Nephron (organoid): ENCODE data around the gene METTL6.

Experiments
- H3K27ac Mint-ChIP-seq, 3 experiments: 2 replicates each; pipeline ENCODE4 v1.8.0; 2020; ENCODE audit warnings: mixed read lengths in 3 of 3, mild to moderate bottlenecking in 2 of 3, moderate library complexity in 1 of 3
- H3K27me3 Mint-ChIP-seq: 2 replicates; pipeline ENCODE4 v1.8.0; 2021; ENCODE audit warnings: low read depth, mild to moderate bottlenecking, moderate library complexity, mixed read lengths
- H3K36me3 Mint-ChIP-seq: 2 replicates; pipeline ENCODE4 v1.8.0; 2020; ENCODE audit warnings: low read depth, mixed read lengths
- H3K4me1 Mint-ChIP-seq: 2 replicates; pipeline ENCODE4 v1.8.0; 2020; ENCODE audit warnings: mixed read lengths
- H3K4me3 Mint-ChIP-seq, 3 experiments: 2 replicates each; pipeline ENCODE4 v1.8.0; 2020; ENCODE audit warnings: mild to moderate bottlenecking in 3 of 3, mixed read lengths in 3 of 3, moderate library complexity in 2 of 3
- H3K9me3 Mint-ChIP-seq: 2 replicates; pipeline ENCODE4 v1.8.0; 2020; ENCODE audit warnings: mixed read lengths
- TF ChIP-seq, protein P1 (sequence below), 3 experiments: fragments of 200-600 bp; sonication (generic); IDR thresholded peaks; one replicate each; pipeline ENCODE4 v1.5.0; 2021; ENCODE audit warnings: antibody characterized with exemption in 3 of 3; ENCODE audit not compliant: unreplicated experiment in 3 of 3

Gene METTL6

DNA sequence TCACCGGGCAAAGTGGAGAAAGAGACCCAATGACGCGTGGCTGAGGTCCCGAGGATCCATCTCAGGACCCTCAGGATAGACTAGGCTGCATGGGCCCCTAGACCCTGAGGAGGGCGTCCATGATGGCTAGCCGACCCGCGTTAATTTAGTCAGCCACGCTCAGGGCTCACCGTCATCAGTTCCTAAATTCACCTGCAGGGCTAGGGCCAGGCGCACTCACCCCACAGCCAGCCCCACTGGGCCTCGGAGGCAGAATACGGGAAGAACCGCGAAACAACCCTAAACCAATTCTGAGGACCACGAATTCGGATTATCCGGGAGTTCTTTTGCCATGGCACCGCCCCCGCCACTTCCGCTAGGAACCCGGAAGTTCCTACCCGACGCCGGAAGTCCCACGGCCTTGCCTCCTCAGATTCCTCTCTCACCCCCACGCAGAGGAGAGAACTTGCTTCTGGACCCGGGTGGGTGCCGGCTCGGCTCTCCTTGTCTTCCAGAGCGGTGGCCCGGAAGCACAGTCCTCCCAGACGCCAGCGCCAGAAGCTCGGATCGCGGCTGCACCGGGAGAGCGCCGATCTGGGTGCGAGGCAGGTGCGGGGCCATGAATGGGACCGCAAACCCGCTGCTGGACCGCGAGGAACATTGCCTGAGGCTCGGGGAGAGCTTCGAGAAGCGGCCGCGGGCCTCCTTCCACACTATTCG lies at the start of gene METTL6, which contains the start of gene EAF1:
Gene METTL6 (minus strand): TSS at position 363 of the 699 bp plus-strand sequence. CDS start 1,033 bp downstream, outside the sequence.
Gene EAF1 (plus strand): TSS at position 417 of the 699 bp plus-strand sequence. CDS start 182 bp downstream, at position 599.
- Mint-ChIP-seq H3K9me3 (no peaks in the 10 kb centered on the region), H3K27me3 (no peaks in the 10 kb centered on the region), H3K36me3 (peaks cover 25% of the 10 kb centered on the region), H3K4me3 (peak within 1 kb of the TSS; percentile 98 to 100 (median 99)), H3K4me1 (peaks cover 37% of the 10 kb centered on the region), H3K27ac (peak within 1 kb of the TSS; percentile 81 to 98 (median 95))
- TF ChIP-seq, protein P1, sequence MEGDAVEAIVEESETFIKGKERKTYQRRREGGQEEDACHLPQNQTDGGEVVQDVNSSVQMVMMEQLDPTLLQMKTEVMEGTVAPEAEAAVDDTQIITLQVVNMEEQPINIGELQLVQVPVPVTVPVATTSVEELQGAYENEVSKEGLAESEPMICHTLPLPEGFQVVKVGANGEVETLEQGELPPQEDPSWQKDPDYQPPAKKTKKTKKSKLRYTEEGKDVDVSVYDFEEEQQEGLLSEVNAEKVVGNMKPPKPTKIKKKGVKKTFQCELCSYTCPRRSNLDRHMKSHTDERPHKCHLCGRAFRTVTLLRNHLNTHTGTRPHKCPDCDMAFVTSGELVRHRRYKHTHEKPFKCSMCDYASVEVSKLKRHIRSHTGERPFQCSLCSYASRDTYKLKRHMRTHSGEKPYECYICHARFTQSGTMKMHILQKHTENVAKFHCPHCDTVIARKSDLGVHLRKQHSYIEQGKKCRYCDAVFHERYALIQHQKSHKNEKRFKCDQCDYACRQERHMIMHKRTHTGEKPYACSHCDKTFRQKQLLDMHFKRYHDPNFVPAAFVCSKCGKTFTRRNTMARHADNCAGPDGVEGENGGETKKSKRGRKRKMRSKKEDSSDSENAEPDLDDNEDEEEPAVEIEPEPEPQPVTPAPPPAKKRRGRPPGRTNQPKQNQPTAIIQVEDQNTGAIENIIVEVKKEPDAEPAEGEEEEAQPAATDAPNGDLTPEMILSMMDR (IDR thresholded peaks at IDR 0.05; ENCODE audit: unreplicated experiment in 3 of 3), result peak in 1 of 3 experiments; percentile 37

- no peaks in the 10 kb centered on the region for H3K36me3 Mint-ChIP-seq
- H3K27ac Mint-ChIP-seq, result no peak overlapping the region
- H3K27me3 Mint-ChIP-seq, result no peaks in the 10 kb centered on the region
- peaks cover 11% of the 10 kb centered on the region for H3K4me1 Mint-ChIP-seq
- no peak overlapping the region for H3K4me3 Mint-ChIP-seq
- peaks cover under 1% of the 10 kb centered on the region for H3K9me3 Mint-ChIP-seq
- TF ChIP-seq, protein P1 (IDR thresholded peaks at IDR 0.05; ENCODE audit: unreplicated experiment in 3 of 3), result no peak
These were observed 49.0 kb upstream of the METTL6 start for GRCh38 chr3:15476378-15476777.

DNA sequence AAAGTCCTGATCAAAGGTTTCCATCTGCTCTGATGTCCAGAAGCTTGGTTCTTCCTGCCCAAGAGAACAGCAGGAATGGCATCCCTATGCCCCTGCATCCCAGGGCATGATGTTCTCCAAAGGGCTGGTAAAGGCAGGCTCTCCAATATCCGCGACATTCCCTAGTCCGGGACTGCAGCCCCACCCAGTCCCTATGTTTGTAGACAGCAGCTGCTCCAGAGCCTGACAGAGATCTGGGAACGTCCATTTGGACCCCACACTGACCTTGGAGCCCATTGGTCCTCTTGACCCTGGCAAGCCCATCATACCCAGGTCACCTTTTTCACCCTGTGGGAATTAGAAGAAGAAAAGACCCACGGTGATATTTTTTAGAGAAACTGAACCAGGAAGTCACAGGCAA lies 47.8 kb upstream of the METTL6 start:
- Mint-ChIP-seq H3K27me3 (no peaks in the 10 kb centered on the region), H3K36me3 (no peaks in the 10 kb centered on the region), H3K9me3 (no peaks in the 10 kb centered on the region), H3K27ac (no peak overlapping the region), H3K4me3 (no peak overlapping the region), H3K4me1 (peaks cover 11% of the 10 kb centered on the region)
- TF ChIP-seq, protein P1 (IDR thresholded peaks at IDR 0.05; ENCODE audit: unreplicated experiment in 3 of 3), result no peak

DNA sequence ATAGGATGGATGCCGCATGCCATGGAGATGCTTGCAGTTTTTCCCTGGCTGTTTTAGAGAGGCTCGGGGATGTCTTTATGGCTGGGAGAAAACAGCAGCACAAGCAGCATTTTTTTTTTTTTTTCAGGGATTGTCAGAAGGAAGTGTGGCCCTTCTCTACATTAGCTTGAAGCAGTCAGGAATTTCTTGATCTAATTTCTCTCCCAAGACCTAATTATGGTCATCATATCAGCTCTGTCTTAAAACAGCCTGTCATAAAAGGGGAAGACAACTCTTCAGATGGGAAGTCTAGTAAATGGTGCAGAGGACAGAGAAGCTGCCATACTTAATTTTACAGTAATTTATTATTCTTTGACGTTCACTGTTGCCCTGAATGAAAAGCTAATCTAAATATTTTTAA lies 44.5 kb upstream of the METTL6 start:
- peaks cover 2% of the 10 kb centered on the region for H3K36me3 Mint-ChIP-seq
- no peaks in the 10 kb centered on the region for H3K27me3 Mint-ChIP-seq
- no peak overlapping the region for H3K4me3 Mint-ChIP-seq
- no peaks in the 10 kb centered on the region for H3K9me3 Mint-ChIP-seq
- peaks cover 5% of the 10 kb centered on the region for H3K4me1 Mint-ChIP-seq
- H3K27ac Mint-ChIP-seq, result no peak overlapping the region
- TF ChIP-seq, protein P1 (IDR thresholded peaks at IDR 0.05; ENCODE audit: unreplicated experiment in 3 of 3), result no peak

- Mint-ChIP-seq H3K27ac (no peak overlapping the region), H3K36me3 (peaks cover 4% of the 10 kb centered on the region), H3K4me3 (no peak overlapping the region), H3K9me3 (no peaks in the 10 kb centered on the region), H3K4me1 (peaks cover 5% of the 10 kb centered on the region), H3K27me3 (no peaks in the 10 kb centered on the region)
- TF ChIP-seq, protein P1 (IDR thresholded peaks at IDR 0.05; ENCODE audit: unreplicated experiment in 3 of 3), result no peak
These were observed 43.5 kb upstream of the METTL6 start for GRCh38 chr3:15470849-15471248.

GRCh38 chr3:15470261-15470660 lies 42.9 kb upstream of the METTL6 start:
- Mint-ChIP-seq H3K36me3 (peaks cover 4% of the 10 kb centered on the region), H3K27ac (no peak overlapping the region), H3K4me1 (peaks cover 5% of the 10 kb centered on the region), H3K27me3 (no peaks in the 10 kb centered on the region), H3K9me3 (no peaks in the 10 kb centered on the region), H3K4me3 (no peak overlapping the region)
- TF ChIP-seq, protein P1 (IDR thresholded peaks at IDR 0.05; ENCODE audit: unreplicated experiment in 3 of 3), result no peak
